ENCODE data around the gene YOD1. TPM values are rescaled to one million over a fixed set of nuclear protein-coding genes. Genes with fewer than 3 reads are reported as not detected.

YOD1 gene
- total and polyA plus RNA-seq, 2 of the 13 experiments (the other 11 are each of a cell fraction or from before 2014, with no cell fraction given), result 3.4 to 9.1 TPM

DNA sequence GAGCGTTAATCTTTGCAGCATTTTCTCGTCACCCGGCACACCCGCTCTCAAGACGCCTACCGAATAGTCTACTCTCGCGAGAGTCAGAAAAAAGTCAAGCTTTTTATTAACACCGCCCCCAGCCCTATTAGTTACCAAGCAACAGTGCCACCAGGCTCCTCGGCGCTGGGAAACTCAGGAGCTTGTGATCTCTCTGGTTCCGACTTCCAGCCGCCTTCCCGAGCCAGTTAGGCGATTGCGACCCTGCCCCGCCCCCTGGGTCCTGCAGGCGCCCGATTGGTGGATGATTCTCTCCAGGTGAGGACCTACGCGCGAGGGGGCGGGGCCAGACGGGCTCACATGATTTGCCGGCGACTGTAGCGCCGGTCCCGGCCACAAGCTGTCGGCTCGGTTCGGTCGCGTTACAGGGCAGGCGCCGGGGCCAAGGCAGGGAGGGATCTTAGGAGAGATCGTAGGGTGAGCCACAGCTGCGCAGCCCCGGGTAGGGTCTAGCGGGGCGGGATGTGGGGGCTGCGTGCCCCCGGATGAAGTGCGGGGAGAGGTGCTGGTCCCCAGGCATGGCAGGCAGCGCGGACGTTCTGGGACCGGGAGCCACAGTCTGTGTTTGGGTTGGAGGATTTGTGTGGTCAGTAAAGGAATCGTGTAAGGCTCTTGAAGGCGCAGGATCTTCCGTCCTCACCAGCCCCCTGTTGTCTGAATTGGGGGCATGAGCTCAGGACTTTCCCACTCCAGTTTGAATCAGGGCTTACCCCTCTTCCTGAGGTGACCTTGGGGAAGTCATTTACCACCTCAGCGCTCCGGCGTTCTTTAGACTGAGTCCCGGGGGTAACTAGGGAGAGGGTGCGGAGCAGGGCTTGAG, 2.1 kb upstream of the YOD1 start, which contains the start of gene PFKFB2 (continued):
- TF ChIP-seq MIER2 (CRISPR knock-in tag; IDR thresholded peaks at IDR 0.05) (no peak), POLR2G (IDR thresholded peaks at IDR 0.05; ENCODE audit: low read depth, low read length) (peak; percentile 88), ZFP62 (CRISPR knock-in tag; IDR thresholded peaks at IDR 0.05) (no peak), KLF15 (CRISPR knock-in tag; IDR thresholded peaks at IDR 0.05; ENCODE audit: borderline replicate concordance) (no peak), ZSCAN12 (CRISPR knock-in tag; IDR thresholded peaks at IDR 0.05) (no peak), SRSF9 (IDR thresholded peaks at IDR 0.05; ENCODE audit: borderline replicate concordance, insufficient read depth, low read depth, low read length, poor library complexity, severe bottlenecking) (no peak), NFIC (IDR thresholded peaks at IDR 0.05; ENCODE audit: low read length) (no peak), ZNF317 (CRISPR knock-in tag; IDR thresholded peaks at IDR 0.05) (no peak), ZSCAN20 (CRISPR knock-in tag; IDR thresholded peaks at IDR 0.05; ENCODE audit: borderline replicate concordance) (no peak), ZNF530 (CRISPR knock-in tag; IDR thresholded peaks at IDR 0.05; ENCODE audit: low read depth) (no peak), SCMH1 (CRISPR knock-in tag; IDR thresholded peaks at IDR 0.05; ENCODE audit: borderline replicate concordance) (no peak), ZNF382 (CRISPR knock-in tag; IDR thresholded peaks at IDR 0.05; ENCODE audit: borderline replicate concordance) (no peak), ZNF30 (CRISPR knock-in tag; IDR thresholded peaks at IDR 0.05) (no peak), TBL1XR1 (IDR thresholded peaks at IDR 0.05; ENCODE audit: borderline replicate concordance, low read length, partially characterized antibody) (no peak), AGO1 (IDR thresholded peaks at IDR 0.05; ENCODE audit: low read depth, low read length, poor library complexity, severe bottlenecking) (peak; percentile 39), MAZ (IDR thresholded peaks at IDR 0.05; ENCODE audit: borderline replicate concordance, low read depth, low read length) (peak; percentile 71; the same call in 1 of the 2 replicates), MAZ (CRISPR knock-in tag; IDR thresholded peaks at IDR 0.05; ENCODE audit: low read depth) (peak; percentile 33; the same call in 1 of the 2 replicates)
- TF ChIP-seq, protein P1, sequence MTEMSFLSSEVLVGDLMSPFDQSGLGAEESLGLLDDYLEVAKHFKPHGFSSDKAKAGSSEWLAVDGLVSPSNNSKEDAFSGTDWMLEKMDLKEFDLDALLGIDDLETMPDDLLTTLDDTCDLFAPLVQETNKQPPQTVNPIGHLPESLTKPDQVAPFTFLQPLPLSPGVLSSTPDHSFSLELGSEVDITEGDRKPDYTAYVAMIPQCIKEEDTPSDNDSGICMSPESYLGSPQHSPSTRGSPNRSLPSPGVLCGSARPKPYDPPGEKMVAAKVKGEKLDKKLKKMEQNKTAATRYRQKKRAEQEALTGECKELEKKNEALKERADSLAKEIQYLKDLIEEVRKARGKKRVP (CRISPR knock-in tag; IDR thresholded peaks at IDR 0.05), result 0 out of 4 replicates have a peak, but pooled peaks of 1 of the 2 experiments have one; percentile 19
- TF ChIP-seq, protein P2, sequence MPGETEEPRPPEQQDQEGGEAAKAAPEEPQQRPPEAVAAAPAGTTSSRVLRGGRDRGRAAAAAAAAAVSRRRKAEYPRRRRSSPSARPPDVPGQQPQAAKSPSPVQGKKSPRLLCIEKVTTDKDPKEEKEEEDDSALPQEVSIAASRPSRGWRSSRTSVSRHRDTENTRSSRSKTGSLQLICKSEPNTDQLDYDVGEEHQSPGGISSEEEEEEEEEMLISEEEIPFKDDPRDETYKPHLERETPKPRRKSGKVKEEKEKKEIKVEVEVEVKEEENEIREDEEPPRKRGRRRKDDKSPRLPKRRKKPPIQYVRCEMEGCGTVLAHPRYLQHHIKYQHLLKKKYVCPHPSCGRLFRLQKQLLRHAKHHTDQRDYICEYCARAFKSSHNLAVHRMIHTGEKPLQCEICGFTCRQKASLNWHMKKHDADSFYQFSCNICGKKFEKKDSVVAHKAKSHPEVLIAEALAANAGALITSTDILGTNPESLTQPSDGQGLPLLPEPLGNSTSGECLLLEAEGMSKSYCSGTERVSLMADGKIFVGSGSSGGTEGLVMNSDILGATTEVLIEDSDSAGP (CRISPR knock-in tag; IDR thresholded peaks at IDR 0.05; ENCODE audit: borderline replicate concordance), result peak; percentile 85
- TF ChIP-seq, protein P3, sequence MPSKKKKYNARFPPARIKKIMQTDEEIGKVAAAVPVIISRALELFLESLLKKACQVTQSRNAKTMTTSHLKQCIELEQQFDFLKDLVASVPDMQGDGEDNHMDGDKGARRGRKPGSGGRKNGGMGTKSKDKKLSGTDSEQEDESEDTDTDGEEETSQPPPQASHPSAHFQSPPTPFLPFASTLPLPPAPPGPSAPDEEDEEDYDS (CRISPR knock-in tag; IDR thresholded peaks at IDR 0.05), result peak; percentile 85
- TF ChIP-seq, protein P4, sequence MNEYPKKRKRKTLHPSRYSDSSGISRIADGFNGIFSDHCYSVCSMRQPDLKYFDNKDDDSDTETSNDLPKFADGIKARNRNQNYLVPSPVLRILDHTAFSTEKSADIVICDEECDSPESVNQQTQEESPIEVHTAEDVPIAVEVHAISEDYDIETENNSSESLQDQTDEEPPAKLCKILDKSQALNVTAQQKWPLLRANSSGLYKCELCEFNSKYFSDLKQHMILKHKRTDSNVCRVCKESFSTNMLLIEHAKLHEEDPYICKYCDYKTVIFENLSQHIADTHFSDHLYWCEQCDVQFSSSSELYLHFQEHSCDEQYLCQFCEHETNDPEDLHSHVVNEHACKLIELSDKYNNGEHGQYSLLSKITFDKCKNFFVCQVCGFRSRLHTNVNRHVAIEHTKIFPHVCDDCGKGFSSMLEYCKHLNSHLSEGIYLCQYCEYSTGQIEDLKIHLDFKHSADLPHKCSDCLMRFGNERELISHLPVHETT (CRISPR knock-in tag; conservative IDR thresholded peaks at IDR 0.05), result 0 out of 2 replicates have a peak, but pooled peaks have one; percentile 47
- TF ChIP-seq, protein P5, sequence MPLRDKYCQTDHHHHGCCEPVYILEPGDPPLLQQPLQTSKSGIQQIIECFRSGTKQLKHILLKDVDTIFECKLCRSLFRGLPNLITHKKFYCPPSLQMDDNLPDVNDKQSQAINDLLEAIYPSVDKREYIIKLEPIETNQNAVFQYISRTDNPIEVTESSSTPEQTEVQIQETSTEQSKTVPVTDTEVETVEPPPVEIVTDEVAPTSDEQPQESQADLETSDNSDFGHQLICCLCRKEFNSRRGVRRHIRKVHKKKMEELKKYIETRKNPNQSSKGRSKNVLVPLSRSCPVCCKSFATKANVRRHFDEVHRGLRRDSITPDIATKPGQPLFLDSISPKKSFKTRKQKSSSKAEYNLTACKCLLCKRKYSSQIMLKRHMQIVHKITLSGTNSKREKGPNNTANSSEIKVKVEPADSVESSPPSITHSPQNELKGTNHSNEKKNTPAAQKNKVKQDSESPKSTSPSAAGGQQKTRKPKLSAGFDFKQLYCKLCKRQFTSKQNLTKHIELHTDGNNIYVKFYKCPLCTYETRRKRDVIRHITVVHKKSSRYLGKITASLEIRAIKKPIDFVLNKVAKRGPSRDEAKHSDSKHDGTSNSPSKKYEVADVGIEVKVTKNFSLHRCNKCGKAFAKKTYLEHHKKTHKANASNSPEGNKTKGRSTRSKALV (CRISPR knock-in tag; IDR thresholded peaks at IDR 0.05), result no peak
